Measurements from ENCODE around the gene EFHD2.

EFHD2 gene

DNA sequence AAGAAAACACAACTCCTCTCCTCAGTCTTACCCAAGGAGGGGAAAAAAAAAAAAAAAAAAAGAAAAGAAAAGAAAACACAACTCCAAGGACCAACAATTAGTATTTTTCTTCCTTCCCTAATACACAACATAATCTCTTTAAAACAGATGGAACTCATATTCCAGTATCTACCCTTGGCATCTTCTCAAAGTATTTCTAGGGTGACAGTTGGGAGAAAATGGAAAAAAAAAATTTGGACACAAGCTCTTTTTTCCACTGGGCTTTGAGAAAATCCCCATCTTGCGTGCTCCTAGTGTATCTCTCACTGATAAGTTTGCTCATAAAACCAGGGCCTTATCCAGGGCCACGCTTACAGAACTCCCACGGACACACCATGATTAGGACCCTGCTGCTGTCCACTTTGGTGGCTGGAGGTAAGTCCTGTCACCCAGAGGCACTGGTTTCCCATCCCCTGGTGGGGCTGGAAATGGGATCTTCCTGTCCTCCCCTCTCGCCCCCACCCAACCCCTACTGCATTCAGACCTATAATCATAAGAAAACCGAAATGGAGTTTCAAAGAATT is 66.1 kb downstream of the EFHD2 start, which contains the start of gene CELA2B:
TSS of gene CELA2B (plus strand) at position 353 of the 563 bp plus-strand sequence. CDS start at position 375, 22 bp downstream.
- TF ChIP-seq CTCF (IDR thresholded peaks at IDR 0.05; ENCODE audit: low read depth, low read length): no peak
- H3K4me1 ChIP-seq: no peaks in the 10 kb centered on the region
- H3K36me3 ChIP-seq: no peaks in the 10 kb centered on the region
- no peak for DNase-seq
- no peaks in the 10 kb centered on the region for H3K9me3 ChIP-seq
- no peak within 1 kb of the TSS for H3K4me3 ChIP-seq (ENCODE audit: low read depth, low read length)
- H3K27me3 ChIP-seq: no peaks in the 10 kb centered on the region

GRCh38 chr1:15476927-15477326 is 67.2 kb downstream of the EFHD2 start:
- no peaks in the 10 kb centered on the region for H3K9me3 ChIP-seq
- DNase-seq: no peak
- TF ChIP-seq CTCF (IDR thresholded peaks at IDR 0.05; ENCODE audit: low read depth, low read length): no peak
- no peaks in the 10 kb centered on the region for H3K4me1 ChIP-seq
- H3K36me3 ChIP-seq: no peaks in the 10 kb centered on the region
- no peak overlapping the region for H3K4me3 ChIP-seq (ENCODE audit: low read depth, low read length)
- H3K27me3 ChIP-seq: no peaks in the 10 kb centered on the region

DNA sequence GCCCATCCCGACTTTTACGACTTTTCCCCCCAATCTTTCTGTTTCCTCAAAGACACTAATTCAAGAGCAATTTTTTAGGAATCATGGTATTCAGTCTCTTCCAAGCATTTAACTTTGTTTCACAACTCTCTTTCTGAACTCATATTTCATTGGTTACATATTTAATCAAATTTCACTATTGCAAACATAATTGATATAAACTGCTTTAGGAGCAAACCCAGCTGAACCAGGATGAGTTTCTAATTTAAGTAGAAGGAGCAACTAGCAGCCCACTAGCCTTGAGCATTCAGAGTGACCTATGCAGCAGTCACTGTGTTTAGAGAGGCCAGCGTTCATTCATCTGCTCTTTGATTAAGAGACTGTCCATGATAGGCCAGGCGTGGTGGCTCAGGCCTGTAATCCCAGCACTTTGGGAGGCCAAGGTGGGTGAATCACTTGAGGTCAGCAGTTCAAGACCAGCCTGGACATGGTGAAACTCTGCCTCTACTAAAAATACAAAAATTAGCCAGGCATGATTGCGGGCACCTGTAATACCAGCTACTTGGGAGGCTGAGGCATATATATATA is 68.0 kb downstream of the EFHD2 start:
- no peaks in the 10 kb centered on the region for H3K27me3 ChIP-seq
- H3K36me3 ChIP-seq: no peaks in the 10 kb centered on the region
- no peak overlapping the region for H3K4me3 ChIP-seq (ENCODE audit: low read depth, low read length)
- no peak for DNase-seq
- no peak for TF ChIP-seq CTCF (IDR thresholded peaks at IDR 0.05; ENCODE audit: low read depth, low read length)
- H3K9me3 ChIP-seq: no peaks in the 10 kb centered on the region
- H3K4me1 ChIP-seq: no peaks in the 10 kb centered on the region
